ENCODE results near the gene CAPZA1. TPM values are rescaled to one million over a fixed set of nuclear protein-coding genes. Genes with fewer than 3 reads are reported as not detected.
A peak's percentile ranks its signal among the peaks of the same experiment; 100 is the strongest.

The CAPZA1 gene
- polyA plus RNA-seq, 1 of the 3 experiments (the other 2 are of a cell fraction) = 50.8 TPM

DNA sequence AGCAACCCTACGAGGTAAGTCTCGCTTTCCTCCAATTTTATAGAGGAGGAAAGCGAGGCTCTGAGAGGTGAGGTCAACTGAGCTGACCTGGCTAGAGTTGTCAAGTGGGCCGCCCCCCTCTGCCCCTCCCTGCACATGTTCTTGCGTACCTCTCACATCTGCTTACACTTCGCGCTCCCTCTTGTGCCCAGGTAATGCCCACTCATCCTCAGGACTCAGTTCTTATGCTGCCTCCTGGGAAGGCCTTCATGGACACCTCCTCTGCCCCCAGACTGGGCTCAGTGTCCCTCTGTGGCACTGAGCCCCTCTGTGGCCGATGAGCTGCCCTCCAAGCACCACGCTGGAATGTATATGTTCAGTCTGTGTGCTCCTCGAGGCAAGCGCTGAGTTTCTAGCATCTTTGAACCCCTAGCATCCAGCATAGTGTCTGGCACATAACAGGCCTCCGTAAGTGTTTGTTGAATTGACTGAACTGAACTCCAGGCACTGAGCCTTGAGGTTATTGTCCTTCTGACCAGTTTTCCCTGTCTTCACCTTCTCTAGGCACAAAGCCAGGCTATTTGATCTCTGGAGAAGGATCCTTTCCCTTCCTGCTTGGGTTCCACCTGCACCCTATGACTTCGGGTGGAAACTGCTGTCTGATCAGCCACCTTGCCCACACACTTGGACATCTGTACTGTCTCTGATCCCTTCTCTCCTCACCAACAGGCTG lies 68.3 kb downstream of the CAPZA1 start:
- TF ChIP-seq FOXM1 (IDR thresholded peaks at IDR 0.05; ENCODE audit: low read depth) (no peak), TEAD4 (IDR thresholded peaks at IDR 0.05; ENCODE audit: borderline replicate concordance, insufficient read depth) (no peak), RAD21 (IDR thresholded peaks at IDR 0.05; ENCODE audit: low read length) (no peak), GATA2 (CRISPR knock-in tag; IDR thresholded peaks at IDR 0.05) (no peak), EP300 (IDR thresholded peaks at IDR 0.05; ENCODE audit: borderline replicate concordance in 1 of 2, low read depth in 1 of 2, low read length in 1 of 2) (no peak), CHD2 (IDR thresholded peaks at IDR 0.05; ENCODE audit: low read length, partially characterized antibody) (no peak), GABPA (IDR thresholded peaks at IDR 0.05; ENCODE audit: low read depth) (no peak), SMC3 (IDR thresholded peaks at IDR 0.05; ENCODE audit: low read depth, low read length) (no peak), SIN3A (IDR thresholded peaks at IDR 0.05; ENCODE audit: borderline replicate concordance, low read depth, low read length) (no peak), FOXJ3 (CRISPR knock-in tag; IDR thresholded peaks at IDR 0.05) (no peak), MXI1 (IDR thresholded peaks at IDR 0.05; ENCODE audit: low read depth, low read length) (no peak), CTCF (IDR thresholded peaks at IDR 0.05) (no peak)
- TF ChIP-seq, protein P1, sequence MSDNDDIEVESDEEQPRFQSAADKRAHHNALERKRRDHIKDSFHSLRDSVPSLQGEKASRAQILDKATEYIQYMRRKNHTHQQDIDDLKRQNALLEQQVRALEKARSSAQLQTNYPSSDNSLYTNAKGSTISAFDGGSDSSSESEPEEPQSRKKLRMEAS (IDR thresholded peaks at IDR 0.05; ENCODE audit: low read depth) = no peak
- Histone ChIP-seq H2AFZ (ENCODE audit: low read depth) (no peak overlapping the region), H3K4me2 (no peak overlapping the region), H3K27ac (ENCODE audit: low read depth in 2 of 2, low read length in 1 of 2) (no peak overlapping the region), H3K9me3 (no peaks in the 10 kb centered on the region), H3K27me3 (ENCODE audit: insufficient read depth) (no peaks in the 10 kb centered on the region), H3K36me3 (replicated peaks in 1 of 2; ENCODE audit: control insufficient read depth in 1 of 2, insufficient read depth in 2 of 2, low read length in 1 of 2) (peaks cover 14 to 21% of the 10 kb centered on the region in 2 experiments), H3K4me1 (ENCODE audit: control insufficient read depth in 1 of 2, insufficient read depth in 2 of 2, low read depth in 1 of 2, low read length in 1 of 2) (no peaks in the 10 kb centered on the region; a peak in 1 of 4 replicates), H3K9me2 (no peaks in the 10 kb centered on the region), H4K20me1 (ENCODE audit: insufficient read depth) (peaks cover 19% of the 10 kb centered on the region), H3K9ac (no peak overlapping the region), H3K79me2 (ENCODE audit: insufficient read depth) (peaks cover 34% of the 10 kb centered on the region), H3F3A (replicated peaks; ENCODE audit: insufficient read depth) (no peaks in the 10 kb centered on the region), H3K4me3 (ENCODE audit: low read depth in 2 of 2, low read length in 1 of 2) (no peak overlapping the region)
- POLR2A ChIA-PET = no interaction called here
- CTCF ChIA-PET = no interaction called here
- DNase-seq = peak; percentile 5
- 95% methylated on average over 13 of the region's 13 CpGs for whole genome bisulfite sequencing (ENCODE audit: low lambda C conversion rate)

DNA sequence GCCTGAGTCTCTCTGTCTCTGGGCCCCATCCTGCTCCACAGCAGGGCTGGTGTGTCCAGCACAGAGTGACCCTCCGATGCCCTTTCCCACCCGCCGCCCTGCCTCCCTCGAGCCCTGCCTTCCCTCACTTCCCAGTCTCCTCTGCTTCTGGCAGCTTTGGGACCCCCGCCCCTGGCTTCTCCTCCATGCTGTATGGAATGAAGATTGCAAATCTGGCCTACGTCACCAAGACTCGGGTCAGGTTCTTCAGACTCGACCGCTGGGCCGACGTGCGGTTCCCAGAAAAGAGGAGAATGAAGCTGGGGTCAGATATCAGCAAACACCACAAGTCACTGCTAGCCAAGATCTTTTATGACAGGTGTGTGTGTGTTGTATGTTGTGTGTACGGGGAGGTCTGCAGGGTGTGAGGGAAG lies 69.2 kb downstream of the CAPZA1 start:
- 98% methylated on average over 13 of the region's 13 CpGs for WGBS (ENCODE audit: low lambda C conversion rate)
- POLR2A ChIA-PET = no interaction called here
- peaks cover 18 to 20% of the 10 kb centered on the region in 2 experiments for H3K36me3 ChIP-seq (replicated peaks in 1 of 2; ENCODE audit: control insufficient read depth in 1 of 2, insufficient read depth in 2 of 2, low read length in 1 of 2)
- H3K4me2 ChIP-seq = no peak overlapping the region
- peaks cover 28% of the 10 kb centered on the region for H3K79me2 ChIP-seq (ENCODE audit: insufficient read depth)
- H3K4me3 ChIP-seq (ENCODE audit: low read depth in 2 of 2, low read length in 1 of 2) = no peak overlapping the region
- no peak overlapping the region for H2AFZ ChIP-seq (ENCODE audit: low read depth)
- no peaks in the 10 kb centered on the region for H3K27me3 ChIP-seq (ENCODE audit: insufficient read depth)
- TF ChIP-seq SIN3A (IDR thresholded peaks at IDR 0.05; ENCODE audit: borderline replicate concordance, low read depth, low read length) (no peak), RCOR1 (IDR thresholded peaks at IDR 0.05; ENCODE audit: low read length) (no peak), TAF1 (IDR thresholded peaks at IDR 0.05; ENCODE audit: borderline replicate concordance, low read depth, low read length) (no peak), FOXM1 (IDR thresholded peaks at IDR 0.05; ENCODE audit: low read depth) (no peak), GABPA (IDR thresholded peaks at IDR 0.05; ENCODE audit: low read depth) (no peak), REST (IDR thresholded peaks at IDR 0.05; ENCODE audit: low read depth, low read length) (no peak), TEAD4 (IDR thresholded peaks at IDR 0.05; ENCODE audit: borderline replicate concordance, insufficient read depth) (no peak), RXRA (IDR thresholded peaks at IDR 0.05; ENCODE audit: borderline replicate concordance, low read depth) (no peak), RFX5 (IDR thresholded peaks at IDR 0.05; ENCODE audit: low read length) (no peak), NFIC (IDR thresholded peaks at IDR 0.05; ENCODE audit: borderline replicate concordance) (no peak), SMC3 (IDR thresholded peaks at IDR 0.05; ENCODE audit: low read depth, low read length) (no peak)
- CTCF ChIA-PET = interaction anchor here (1.2 to 1.4 kb wide), 2 partner anchors 14 to 35 kb away, joined by 3 read pairs; partner anchors contain the start of gene MOV10
- no peaks in the 10 kb centered on the region for H3K9me3 ChIP-seq
- H3K4me1 ChIP-seq (ENCODE audit: control insufficient read depth in 1 of 2, insufficient read depth in 2 of 2, low read depth in 1 of 2, low read length in 1 of 2) = no peaks in the 10 kb centered on the region; a peak in 1 of 4 replicates
- no peaks in the 10 kb centered on the region for H3F3A ChIP-seq (replicated peaks; ENCODE audit: insufficient read depth)
- H3K9ac ChIP-seq = no peak overlapping the region
- peak; percentile 6 for DNase-seq
- H4K20me1 ChIP-seq (ENCODE audit: insufficient read depth) = peaks cover 19% of the 10 kb centered on the region
- no peaks in the 10 kb centered on the region for H3K9me2 ChIP-seq
- no peak overlapping the region for H3K27ac ChIP-seq (ENCODE audit: low read depth in 2 of 2, low read length in 1 of 2)

All from SK-N-SH (cell line).